HepG2 (cell line): ENCODE measurements around the gene HSDL2. TPM values are rescaled to one million over a fixed set of nuclear protein-coding genes. Genes with fewer than 3 reads are reported as not detected.

ENCODE experiments used
- PLSCR1 ChIP-seq: sonication (generic); formaldehyde crosslinking; IDR thresholded peaks from 2 replicates; pipeline ENCODE4 v1.5.0; 2020; ENCODE audit warnings: missing genetic modification reagents, mild to moderate bottlenecking, borderline replicate concordance
- SUZ12 ChIP-seq: fragments of 150-350 bp; IDR thresholded peaks from 2 replicates; pipeline ENCODE4 v1.6.1; 2014; ENCODE audit warnings: low read depth, low read length
- ZBTB1 ChIP-seq: sonication (generic); formaldehyde crosslinking; IDR thresholded peaks from 2 replicates; pipeline ENCODE4 v1.4.0; 2020; ENCODE audit warnings: missing genetic modification reagents, borderline replicate concordance
- ZNF260 ChIP-seq: sonication (generic); formaldehyde crosslinking; IDR thresholded peaks from 2 replicates; pipeline ENCODE4 v1.4.0; 2020; ENCODE audit warnings: missing genetic modification reagents, low read depth, mild to moderate bottlenecking, borderline replicate concordance
- ZNF646 ChIP-seq: sonication (generic); formaldehyde crosslinking; IDR thresholded peaks from 2 replicates; pipeline ENCODE4 v1.9.0; 2021; ENCODE audit warnings: mild to moderate bottlenecking, missing genetic modification reagents
- ZNF747 ChIP-seq: sonication (generic); formaldehyde crosslinking; IDR thresholded peaks from 2 replicates; pipeline ENCODE4 v1.8.1; 2023; ENCODE audit warnings: missing genetic modification reagents, mild to moderate bottlenecking, borderline replicate concordance
- ZNF770 ChIP-seq: sonication (generic); formaldehyde crosslinking; IDR thresholded peaks from 2 replicates; pipeline ENCODE4 v1.5.0; 2020; ENCODE audit warnings: mild to moderate bottlenecking, missing genetic modification reagents
- polyA plus RNA-seq, 8 experiments: library from polyadenylated mRNA; depleted of rRNA in 3 of 8; stranded (reverse) in 7 of 8; unstranded in 1 of 8; fragments of >200 nt; fragmentation: Illumina TruSeq in 4 of 8; extraction: Trizol in 4 of 8; gene quantifications; 2 replicates each; pipeline versions ENCODE4 v1.2.1 to v1.2.3, GENCODE V29; 2011 to 2016; ENCODE audit warnings: low read depth in 4 of 8, missing spikeins in 1 of 8, mixed read lengths in 1 of 8; ENCODE audit not compliant: insufficient read depth in 1 of 8
- total RNA-seq, 5 experiments: library from RNA; depleted of rRNA; stranded (reverse); fragments of >200 nt; fragmentation: Illumina TruSeq; extraction: Trizol; gene quantifications; 2 replicates each; pipeline ENCODE4 v1.2.3, GENCODE V29; 2016; ENCODE audit warnings: low read depth in 1 of 5

HSDL2 gene
- total and polyA plus RNA-seq, 2 of the 13 experiments (the other 11 are each of a cell fraction or from before 2014, with no cell fraction given): 55.3 to 80.2 TPM

GRCh38 chr9:112378328-112379176 lies 1.4 kb upstream of the HSDL2 start (continued):
- TF ChIP-seq ZNF646 (CRISPR knock-in tag): no peak
- peak; percentile 97 for TF ChIP-seq ZNF770 (CRISPR knock-in tag)
- TF ChIP-seq PLSCR1: no peak
- TF ChIP-seq ZNF747 (CRISPR knock-in tag): 0 out of 2 replicates have a peak, but pooled peaks have one; percentile 2
- no peak for TF ChIP-seq SUZ12
- no peak for TF ChIP-seq ZBTB1 (CRISPR knock-in tag)
- TF ChIP-seq ZNF260 (CRISPR knock-in tag): no peak
